ENCODE results near the gene CCDC89. TPM values are rescaled to one million over a fixed set of nuclear protein-coding genes. Genes with fewer than 3 reads are reported as not detected.

CCDC89 gene
- total and polyA plus RNA-seq, 2 experiments from 2014 or later, result 0.31 TPM; not detected in 1

- no peaks in the 10 kb centered on the region for H3K79me2 ChIP-seq (replicated peaks; ENCODE audit: insufficient read depth)
- no peaks in the 10 kb centered on the region for H3K36me3 ChIP-seq (ENCODE audit: insufficient read depth)
- Mint-ChIP-seq H3K36me3 (ENCODE audit: low read depth) (no peaks in the 10 kb centered on the region), H3K9me3 (no peaks in the 10 kb centered on the region), H3K27me3 (ENCODE audit: insufficient read depth, low read depth, poor library complexity) (peaks cover 4% of the 10 kb centered on the region), H3K4me1 (peaks cover 6% of the 10 kb centered on the region), H3K27ac (no peak overlapping the region), H3K4me3 (no peak overlapping the region)
- DNase-seq (ENCODE audit: low spot score), result peak; percentile 55
- H3K27ac ChIP-seq (ENCODE audit: low read depth), result no peak overlapping the region
- no peaks in the 10 kb centered on the region for H3K9me2 ChIP-seq (ENCODE audit: insufficient read depth)
- H4K20me1 ChIP-seq (replicated peaks; ENCODE audit: insufficient read depth), result no peaks in the 10 kb centered on the region
- TF ChIP-seq, protein P1, sequence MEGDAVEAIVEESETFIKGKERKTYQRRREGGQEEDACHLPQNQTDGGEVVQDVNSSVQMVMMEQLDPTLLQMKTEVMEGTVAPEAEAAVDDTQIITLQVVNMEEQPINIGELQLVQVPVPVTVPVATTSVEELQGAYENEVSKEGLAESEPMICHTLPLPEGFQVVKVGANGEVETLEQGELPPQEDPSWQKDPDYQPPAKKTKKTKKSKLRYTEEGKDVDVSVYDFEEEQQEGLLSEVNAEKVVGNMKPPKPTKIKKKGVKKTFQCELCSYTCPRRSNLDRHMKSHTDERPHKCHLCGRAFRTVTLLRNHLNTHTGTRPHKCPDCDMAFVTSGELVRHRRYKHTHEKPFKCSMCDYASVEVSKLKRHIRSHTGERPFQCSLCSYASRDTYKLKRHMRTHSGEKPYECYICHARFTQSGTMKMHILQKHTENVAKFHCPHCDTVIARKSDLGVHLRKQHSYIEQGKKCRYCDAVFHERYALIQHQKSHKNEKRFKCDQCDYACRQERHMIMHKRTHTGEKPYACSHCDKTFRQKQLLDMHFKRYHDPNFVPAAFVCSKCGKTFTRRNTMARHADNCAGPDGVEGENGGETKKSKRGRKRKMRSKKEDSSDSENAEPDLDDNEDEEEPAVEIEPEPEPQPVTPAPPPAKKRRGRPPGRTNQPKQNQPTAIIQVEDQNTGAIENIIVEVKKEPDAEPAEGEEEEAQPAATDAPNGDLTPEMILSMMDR (conservative IDR thresholded peaks at IDR 0.05; ENCODE audit: low read depth in 2 of 2), result peak; percentile 67 to 72
- TF ChIP-seq, protein P2, sequence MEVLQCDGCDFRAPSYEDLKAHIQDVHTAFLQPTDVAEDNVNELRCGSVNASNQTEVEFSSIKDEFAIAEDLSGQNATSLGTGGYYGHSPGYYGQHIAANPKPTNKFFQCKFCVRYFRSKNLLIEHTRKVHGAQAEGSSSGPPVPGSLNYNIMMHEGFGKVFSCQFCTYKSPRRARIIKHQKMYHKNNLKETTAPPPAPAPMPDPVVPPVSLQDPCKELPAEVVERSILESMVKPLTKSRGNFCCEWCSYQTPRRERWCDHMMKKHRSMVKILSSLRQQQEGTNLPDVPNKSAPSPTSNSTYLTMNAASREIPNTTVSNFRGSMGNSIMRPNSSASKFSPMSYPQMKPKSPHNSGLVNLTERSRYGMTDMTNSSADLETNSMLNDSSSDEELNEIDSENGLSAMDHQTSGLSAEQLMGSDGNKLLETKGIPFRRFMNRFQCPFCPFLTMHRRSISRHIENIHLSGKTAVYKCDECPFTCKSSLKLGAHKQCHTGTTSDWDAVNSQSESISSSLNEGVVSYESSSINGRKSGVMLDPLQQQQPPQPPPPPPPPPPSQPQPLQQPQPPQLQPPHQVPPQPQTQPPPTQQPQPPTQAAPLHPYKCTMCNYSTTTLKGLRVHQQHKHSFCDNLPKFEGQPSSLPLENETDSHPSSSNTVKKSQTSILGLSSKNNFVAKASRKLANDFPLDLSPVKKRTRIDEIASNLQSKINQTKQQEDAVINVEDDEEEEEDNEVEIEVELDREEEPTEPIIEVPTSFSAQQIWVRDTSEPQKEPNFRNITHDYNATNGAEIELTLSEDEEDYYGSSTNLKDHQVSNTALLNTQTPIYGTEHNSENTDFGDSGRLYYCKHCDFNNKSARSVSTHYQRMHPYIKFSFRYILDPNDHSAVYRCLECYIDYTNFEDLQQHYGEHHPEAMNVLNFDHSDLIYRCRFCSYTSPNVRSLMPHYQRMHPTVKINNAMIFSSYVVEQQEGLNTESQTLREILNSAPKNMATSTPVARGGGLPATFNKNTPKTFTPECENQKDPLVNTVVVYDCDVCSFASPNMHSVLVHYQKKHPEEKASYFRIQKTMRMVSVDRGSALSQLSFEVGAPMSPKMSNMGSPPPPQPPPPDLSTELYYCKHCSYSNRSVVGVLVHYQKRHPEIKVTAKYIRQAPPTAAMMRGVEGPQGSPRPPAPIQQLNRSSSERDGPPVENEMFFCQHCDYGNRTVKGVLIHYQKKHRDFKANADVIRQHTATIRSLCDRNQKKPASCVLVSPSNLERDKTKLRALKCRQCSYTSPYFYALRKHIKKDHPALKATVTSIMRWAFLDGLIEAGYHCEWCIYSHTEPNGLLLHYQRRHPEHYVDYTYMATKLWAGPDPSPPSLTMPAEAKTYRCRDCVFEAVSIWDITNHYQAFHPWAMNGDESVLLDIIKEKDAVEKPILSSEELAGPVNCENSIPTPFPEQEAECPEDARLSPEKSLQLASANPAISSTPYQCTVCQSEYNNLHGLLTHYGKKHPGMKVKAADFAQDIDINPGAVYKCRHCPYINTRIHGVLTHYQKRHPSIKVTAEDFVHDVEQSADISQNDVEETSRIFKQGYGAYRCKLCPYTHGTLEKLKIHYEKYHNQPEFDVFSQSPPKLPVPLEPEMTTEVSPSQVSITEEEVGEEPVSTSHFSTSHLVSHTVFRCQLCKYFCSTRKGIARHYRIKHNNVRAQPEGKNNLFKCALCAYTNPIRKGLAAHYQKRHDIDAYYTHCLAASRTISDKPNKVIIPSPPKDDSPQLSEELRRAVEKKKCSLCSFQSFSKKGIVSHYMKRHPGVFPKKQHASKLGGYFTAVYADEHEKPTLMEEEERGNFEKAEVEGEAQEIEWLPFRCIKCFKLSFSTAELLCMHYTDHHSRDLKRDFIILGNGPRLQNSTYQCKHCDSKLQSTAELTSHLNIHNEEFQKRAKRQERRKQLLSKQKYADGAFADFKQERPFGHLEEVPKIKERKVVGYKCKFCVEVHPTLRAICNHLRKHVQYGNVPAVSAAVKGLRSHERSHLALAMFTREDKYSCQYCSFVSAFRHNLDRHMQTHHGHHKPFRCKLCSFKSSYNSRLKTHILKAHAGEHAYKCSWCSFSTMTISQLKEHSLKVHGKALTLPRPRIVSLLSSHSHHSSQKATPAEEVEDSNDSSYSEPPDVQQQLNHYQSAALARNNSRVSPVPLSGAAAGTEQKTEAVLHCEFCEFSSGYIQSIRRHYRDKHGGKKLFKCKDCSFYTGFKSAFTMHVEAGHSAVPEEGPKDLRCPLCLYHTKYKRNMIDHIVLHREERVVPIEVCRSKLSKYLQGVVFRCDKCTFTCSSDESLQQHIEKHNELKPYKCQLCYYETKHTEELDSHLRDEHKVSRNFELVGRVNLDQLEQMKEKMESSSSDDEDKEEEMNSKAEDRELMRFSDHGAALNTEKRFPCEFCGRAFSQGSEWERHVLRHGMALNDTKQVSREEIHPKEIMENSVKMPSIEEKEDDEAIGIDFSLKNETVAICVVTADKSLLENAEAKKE (CRISPR knock-in tag; IDR thresholded peaks at IDR 0.05), result no peak
- TF ChIP-seq, protein P3, sequence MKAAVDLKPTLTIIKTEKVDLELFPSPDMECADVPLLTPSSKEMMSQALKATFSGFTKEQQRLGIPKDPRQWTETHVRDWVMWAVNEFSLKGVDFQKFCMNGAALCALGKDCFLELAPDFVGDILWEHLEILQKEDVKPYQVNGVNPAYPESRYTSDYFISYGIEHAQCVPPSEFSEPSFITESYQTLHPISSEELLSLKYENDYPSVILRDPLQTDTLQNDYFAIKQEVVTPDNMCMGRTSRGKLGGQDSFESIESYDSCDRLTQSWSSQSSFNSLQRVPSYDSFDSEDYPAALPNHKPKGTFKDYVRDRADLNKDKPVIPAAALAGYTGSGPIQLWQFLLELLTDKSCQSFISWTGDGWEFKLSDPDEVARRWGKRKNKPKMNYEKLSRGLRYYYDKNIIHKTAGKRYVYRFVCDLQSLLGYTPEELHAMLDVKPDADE (IDR thresholded peaks at IDR 0.05), result no peak
- TF ChIP-seq STAT1 (IDR thresholded peaks at IDR 0.05; ENCODE audit: unreplicated experiment), result no peak
- no peak for TF ChIP-seq JUNB (IDR thresholded peaks at IDR 0.05; ENCODE audit: unreplicated experiment)
- no peak for TF ChIP-seq ZNF114 (CRISPR knock-in tag; IDR thresholded peaks at IDR 0.05)
- no peak for TF ChIP-seq REST (IDR thresholded peaks at IDR 0.05; ENCODE audit: unreplicated experiment)
- TF ChIP-seq EZH2phosphoT487 (IDR thresholded peaks at IDR 0.05; ENCODE audit: unreplicated experiment), result no peak
- no peaks in the 10 kb centered on the region for H3K27me3 ChIP-seq (ENCODE audit: insufficient read depth)
- H3F3A ChIP-seq (replicated peaks; ENCODE audit: low read depth), result no peaks in the 10 kb centered on the region
- no peak overlapping the region for H2AFZ ChIP-seq
- no peak overlapping the region for H3K4me3 ChIP-seq
- peaks cover 2% of the 10 kb centered on the region; the same call in 1 of the 2 replicates for H3K4me1 ChIP-seq (ENCODE audit: insufficient read depth)
- no peak overlapping the region for H3K4me2 ChIP-seq
- no peak; the same call in 1 of the 3 replicates for ATAC-seq
Observed at GRCh38 chr11:85694385-85694980, 8.5 kb upstream of the CCDC89 start.

Measured in GM23338 (cell line).